Keratinocyte (primary cell): ENCODE data around the gene MAP4K2. TPM values are rescaled to one million over a fixed set of nuclear protein-coding genes. Genes with fewer than 3 reads are reported as not detected.

Experiments
- DNase-seq: peaks from one replicate; pipeline ENCODE4 v3.0.0-alpha.2; 2011; ENCODE audit warnings: low read depth, missing footprints, low spot score
- FAIRE-seq: peaks from 2 replicates; lab custom pipeline; 2011; peaks lifted over from hg19 to GRCh38; lab: Jason Lieb, UNC
- H2AFZ ChIP-seq: 2 replicates; pipeline ENCODE4 v1.6.0; 2012; ENCODE audit warnings: low read length, control low read depth, inconsistent platforms; ENCODE audit not compliant: control insufficient read depth
- H3K27ac ChIP-seq: 2 replicates; pipeline ENCODE4 v1.5.1; 2011; ENCODE audit warnings: low read length; ENCODE audit not compliant: control insufficient read depth, insufficient read depth
- H3K27me3 ChIP-seq: 3 replicates; pipeline ENCODE4 v1.6.0; 2011; ENCODE audit warnings: low read length; ENCODE audit not compliant: control insufficient read depth, insufficient read depth; ENCODE audit errors: extremely low read depth
- H3K36me3 ChIP-seq, 2 experiments: 2 replicates in 1 of 2; 3 replicates in 1 of 2; pipeline ENCODE4 v1.5.1; 2011; ENCODE audit warnings: low read length in 2 of 2, mild to moderate bottlenecking in 1 of 2; ENCODE audit not compliant: control insufficient read depth in 2 of 2, insufficient read depth in 2 of 2; ENCODE audit errors: extremely low read depth in 1 of 2
- H3K4me1 ChIP-seq: 3 replicates; pipeline ENCODE4 v1.5.1; 2011; ENCODE audit warnings: low read length; ENCODE audit not compliant: control insufficient read depth, insufficient read depth; ENCODE audit errors: extremely low read depth
- H3K4me2 ChIP-seq: 3 replicates; pipeline ENCODE4 v1.6.0; 2011; ENCODE audit warnings: low read depth, low read length; ENCODE audit not compliant: control insufficient read depth, insufficient read depth; ENCODE audit errors: extremely low read depth
- H3K4me3 ChIP-seq, 3 experiments: fragments of 200-600 bp in 1 of 3; sonication (generic) in 1 of 3; 2 replicates in 2 of 3; 3 replicates in 1 of 3; pipeline ENCODE4 v1.5.1; 2011 to 2016; ENCODE audit warnings: low read length in 3 of 3, mild to moderate bottlenecking in 3 of 3, control low read depth in 2 of 3, inconsistent platforms in 1 of 3, low read depth in 1 of 3, mixed read lengths in 1 of 3, mixed run types in 1 of 3, moderate library complexity in 1 of 3; ENCODE audit not compliant: control insufficient read depth in 2 of 3, insufficient read depth in 2 of 3; ENCODE audit errors: extremely low read depth in 1 of 3
- H3K79me2 ChIP-seq: 2 replicates; pipeline ENCODE4 v1.6.0; 2012; ENCODE audit warnings: low read length; ENCODE audit not compliant: control insufficient read depth, insufficient read depth
- H3K9ac ChIP-seq: 3 replicates; pipeline ENCODE4 v1.6.0; 2011; ENCODE audit warnings: low read length; ENCODE audit not compliant: control insufficient read depth, insufficient read depth; ENCODE audit errors: extremely low read depth
- H3K9me1 ChIP-seq: 3 replicates; pipeline ENCODE4 v1.6.0; 2011; ENCODE audit warnings: low read length; ENCODE audit not compliant: control insufficient read depth, insufficient read depth; ENCODE audit errors: extremely low read depth
- H3K9me3 ChIP-seq: 2 replicates; pipeline ENCODE4 v1.5.1; 2012; ENCODE audit warnings: low read depth, low read length; ENCODE audit not compliant: control insufficient read depth
- H4K20me1 ChIP-seq: 3 replicates; pipeline ENCODE4 v1.6.0; 2011; ENCODE audit warnings: low read length; ENCODE audit not compliant: control insufficient read depth, insufficient read depth; ENCODE audit errors: extremely low read depth
- EZH2 ChIP-seq: IDR thresholded peaks from one replicate; pipeline ENCODE4 v1.6.1; 2012; ENCODE audit warnings: inconsistent platforms, mild to moderate bottlenecking, low read length, moderate library complexity
- dilution Hi-C: fragments of 300-500 bp; cut with MboI; formaldehyde crosslinking; loops from one replicate; pipeline ENCODE4 v1.7.0; 2020; ENCODE audit warnings: low sequenced_read_pairs; ENCODE audit not compliant: extremely low pct_ligation_motif_present
- polyA plus RNA-seq, 5 experiments: library from polyadenylated mRNA; depleted of rRNA in 3 of 5; stranded (reverse) in 3 of 5; stranded (forward) in 1 of 5; unstranded in 1 of 5; fragments of >200 nt; gene quantifications; 1 replicate in 1 of 5; 2 replicates in 3 of 5; 3 replicates in 1 of 5; pipeline versions ENCODE4 v1.2.1 to v1.2.3, GENCODE V29; 2011 to 2012; ENCODE audit warnings: missing spikeins in 2 of 5, low read depth in 1 of 5, low replicate concordance in 1 of 5
- TF ChIP-seq, protein P1 (sequence below), 3 experiments: IDR thresholded peaks in 1 of 3; conservative IDR thresholded peaks in 1 of 3; optimal IDR thresholded peaks in 1 of 3; 2 replicates in 2 of 3; 3 replicates in 1 of 3; pipeline versions ENCODE3 to v1.5.1; 2011; ENCODE audit warnings: low read length in 3 of 3, mild to moderate bottlenecking in 3 of 3, moderate library complexity in 2 of 3, control low read depth in 1 of 3, inconsistent platforms in 1 of 3; ENCODE audit not compliant: insufficient read depth in 2 of 3; ENCODE audit errors: extremely low read depth in 1 of 3

The MAP4K2 gene
- polyA plus RNA-seq, 1 donor (not counting 4 experiments of a cell fraction or from before 2014, with no cell fraction given), result 6.7 TPM

DNA sequence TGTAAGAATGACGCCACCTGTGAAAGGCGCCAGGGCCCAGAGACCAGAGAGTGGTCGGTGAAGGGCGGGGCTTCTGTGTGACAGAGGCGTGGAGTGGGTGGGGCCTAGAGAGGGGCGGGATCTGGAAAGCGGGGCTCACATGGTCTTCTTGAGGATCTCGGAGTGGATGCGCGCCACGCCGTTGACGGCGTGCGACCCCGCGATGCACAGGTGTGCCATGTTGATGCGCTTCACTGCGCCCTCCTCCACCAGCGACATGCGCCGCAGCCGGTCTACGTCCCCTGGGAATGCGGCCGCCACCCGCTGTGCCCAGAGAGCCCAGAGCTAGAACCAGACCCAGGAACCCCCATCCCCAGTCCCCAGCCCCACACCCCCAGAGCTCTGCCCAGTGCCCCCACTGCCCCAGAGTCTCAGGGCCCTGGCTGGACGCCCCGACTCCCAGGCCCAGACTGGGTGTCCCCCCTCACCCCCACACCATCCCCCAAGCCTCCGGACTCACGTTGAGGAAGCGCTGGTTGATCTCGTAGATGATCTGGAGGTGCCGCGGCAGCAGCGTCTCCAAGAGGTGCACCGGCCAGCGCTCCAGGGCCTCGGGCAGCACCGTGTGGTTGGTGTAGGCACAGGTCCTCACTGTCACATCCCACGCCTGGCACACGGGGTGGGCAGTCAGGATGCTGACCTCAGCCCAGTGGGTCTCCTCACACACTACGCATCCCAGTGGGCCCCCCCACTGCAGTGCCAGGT, 49.5 kb downstream of the MAP4K2 start:
- Histone ChIP-seq H3K9ac (no peak overlapping the region), H3K4me3 (no peak overlapping the region), H4K20me1 (no peaks in the 10 kb centered on the region), H3K79me2 (no peaks in the 10 kb centered on the region), H3K27me3 (no peaks in the 10 kb centered on the region), H3K4me2 (no peak overlapping the region), H3K36me3 (no peaks in the 10 kb centered on the region), H3K9me3 (no peaks in the 10 kb centered on the region), H3K27ac (no peak overlapping the region), H2AFZ (no peak overlapping the region), H3K4me1 (peaks cover under 1% of the 10 kb centered on the region), H3K9me1 (no peaks in the 10 kb centered on the region)
- TF ChIP-seq, protein P1, sequence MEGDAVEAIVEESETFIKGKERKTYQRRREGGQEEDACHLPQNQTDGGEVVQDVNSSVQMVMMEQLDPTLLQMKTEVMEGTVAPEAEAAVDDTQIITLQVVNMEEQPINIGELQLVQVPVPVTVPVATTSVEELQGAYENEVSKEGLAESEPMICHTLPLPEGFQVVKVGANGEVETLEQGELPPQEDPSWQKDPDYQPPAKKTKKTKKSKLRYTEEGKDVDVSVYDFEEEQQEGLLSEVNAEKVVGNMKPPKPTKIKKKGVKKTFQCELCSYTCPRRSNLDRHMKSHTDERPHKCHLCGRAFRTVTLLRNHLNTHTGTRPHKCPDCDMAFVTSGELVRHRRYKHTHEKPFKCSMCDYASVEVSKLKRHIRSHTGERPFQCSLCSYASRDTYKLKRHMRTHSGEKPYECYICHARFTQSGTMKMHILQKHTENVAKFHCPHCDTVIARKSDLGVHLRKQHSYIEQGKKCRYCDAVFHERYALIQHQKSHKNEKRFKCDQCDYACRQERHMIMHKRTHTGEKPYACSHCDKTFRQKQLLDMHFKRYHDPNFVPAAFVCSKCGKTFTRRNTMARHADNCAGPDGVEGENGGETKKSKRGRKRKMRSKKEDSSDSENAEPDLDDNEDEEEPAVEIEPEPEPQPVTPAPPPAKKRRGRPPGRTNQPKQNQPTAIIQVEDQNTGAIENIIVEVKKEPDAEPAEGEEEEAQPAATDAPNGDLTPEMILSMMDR (optimal IDR thresholded peaks at IDR 0.05 in 1 of 3, IDR thresholded peaks at IDR 0.05 in 1 of 3, conservative IDR thresholded peaks at IDR 0.05 in 1 of 3; ENCODE audit: extremely low read depth in 1 of 3, insufficient read depth in 2 of 3, low read length in 3 of 3), result no peak
- TF ChIP-seq EZH2, result no peak
- dilution Hi-C loops, result no loop called here
- DNase-seq, result no peak
- no peak for FAIRE-seq

DNA sequence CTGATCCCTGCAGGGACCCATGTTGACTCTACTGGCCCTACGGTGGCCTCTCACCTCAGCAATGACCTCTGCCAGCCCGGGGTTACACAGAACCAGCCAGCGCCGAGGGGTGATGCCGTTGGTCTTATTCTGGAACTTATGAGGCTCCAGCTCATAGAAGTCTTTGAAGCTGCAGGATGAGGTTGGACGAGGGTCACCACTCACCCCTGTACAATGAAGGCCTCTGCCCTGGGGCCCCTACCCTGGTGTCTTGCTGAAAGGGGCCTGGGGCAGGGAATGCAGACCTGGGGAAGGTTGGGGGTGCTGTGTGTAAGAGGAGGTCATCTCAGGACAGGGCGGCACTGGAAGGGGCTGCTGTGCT, 50.0 kb downstream of the MAP4K2 start:
- Histone ChIP-seq H2AFZ (no peak overlapping the region), H3K9me1 (no peaks in the 10 kb centered on the region), H3K4me2 (no peak overlapping the region), H4K20me1 (no peaks in the 10 kb centered on the region), H3K9ac (no peak overlapping the region), H3K9me3 (no peaks in the 10 kb centered on the region), H3K27ac (no peak overlapping the region), H3K4me3 (no peak overlapping the region), H3K36me3 (no peaks in the 10 kb centered on the region), H3K79me2 (no peaks in the 10 kb centered on the region), H3K4me1 (peaks cover 6% of the 10 kb centered on the region), H3K27me3 (no peaks in the 10 kb centered on the region)
- no peak for FAIRE-seq
- DNase-seq, result no peak
- dilution Hi-C loops, result no loop called here
- TF ChIP-seq, protein P1 (optimal IDR thresholded peaks at IDR 0.05 in 1 of 3, IDR thresholded peaks at IDR 0.05 in 1 of 3, conservative IDR thresholded peaks at IDR 0.05 in 1 of 3; ENCODE audit: extremely low read depth in 1 of 3, insufficient read depth in 2 of 3, low read length in 3 of 3), result no peak
- TF ChIP-seq EZH2, result no peak
